Keratinocyte (primary cell): Measurements from ENCODE around the gene NCOA3.

Source experiments
- EZH2 ChIP-seq: IDR thresholded peaks from one replicate; pipeline ENCODE4 v1.6.1; 2012; ENCODE audit warnings: inconsistent platforms, mild to moderate bottlenecking, low read length, moderate library complexity
- TF ChIP-seq, protein P1 (sequence below), 3 experiments: IDR thresholded peaks in 1 of 3; conservative IDR thresholded peaks in 1 of 3; optimal IDR thresholded peaks in 1 of 3; 2 replicates in 2 of 3; 3 replicates in 1 of 3; pipeline versions ENCODE3 to v1.5.1; 2011; ENCODE audit warnings: low read length in 3 of 3, mild to moderate bottlenecking in 3 of 3, moderate library complexity in 2 of 3, control low read depth in 1 of 3, inconsistent platforms in 1 of 3; ENCODE audit not compliant: insufficient read depth in 2 of 3; ENCODE audit errors: extremely low read depth in 1 of 3

DNA sequence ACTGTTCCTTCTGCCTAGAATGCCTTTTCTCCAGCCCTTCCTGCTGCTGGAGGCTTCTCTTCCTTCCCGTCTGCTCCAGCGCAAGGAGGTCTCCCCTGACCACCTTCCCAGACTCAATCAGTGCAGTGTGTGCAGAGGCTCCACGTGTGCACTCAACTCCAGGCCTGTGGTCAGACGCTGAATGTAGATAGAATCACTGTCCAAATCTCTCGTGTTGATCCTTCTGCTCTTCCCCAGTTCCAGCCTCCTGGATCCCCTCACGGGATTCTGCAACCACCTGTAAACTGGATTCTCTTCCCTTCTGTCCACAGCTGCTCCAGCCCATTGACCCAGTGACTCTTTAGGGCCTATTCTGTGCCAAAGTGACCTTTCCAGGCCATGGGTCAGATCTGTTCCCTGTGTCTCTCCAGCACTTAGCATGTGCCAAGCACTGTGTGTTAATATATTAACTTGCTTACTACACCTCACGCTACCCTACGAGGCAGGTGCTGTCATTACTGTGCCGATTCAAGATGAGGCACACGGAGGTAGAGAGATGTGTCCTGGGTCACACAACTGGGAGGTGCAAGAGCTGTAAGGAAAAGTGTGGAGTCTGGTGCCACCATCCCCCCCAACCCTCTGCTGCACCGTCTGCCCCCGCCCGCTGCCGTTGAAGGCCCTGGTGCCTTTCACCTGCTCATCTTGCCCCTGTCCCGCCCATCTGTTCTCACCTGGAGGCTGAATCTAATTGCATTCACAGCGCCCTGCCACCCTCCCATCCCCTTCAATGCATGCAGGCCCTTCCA, 171.4 kb downstream of the NCOA3 start:
- TF ChIP-seq, protein P1, sequence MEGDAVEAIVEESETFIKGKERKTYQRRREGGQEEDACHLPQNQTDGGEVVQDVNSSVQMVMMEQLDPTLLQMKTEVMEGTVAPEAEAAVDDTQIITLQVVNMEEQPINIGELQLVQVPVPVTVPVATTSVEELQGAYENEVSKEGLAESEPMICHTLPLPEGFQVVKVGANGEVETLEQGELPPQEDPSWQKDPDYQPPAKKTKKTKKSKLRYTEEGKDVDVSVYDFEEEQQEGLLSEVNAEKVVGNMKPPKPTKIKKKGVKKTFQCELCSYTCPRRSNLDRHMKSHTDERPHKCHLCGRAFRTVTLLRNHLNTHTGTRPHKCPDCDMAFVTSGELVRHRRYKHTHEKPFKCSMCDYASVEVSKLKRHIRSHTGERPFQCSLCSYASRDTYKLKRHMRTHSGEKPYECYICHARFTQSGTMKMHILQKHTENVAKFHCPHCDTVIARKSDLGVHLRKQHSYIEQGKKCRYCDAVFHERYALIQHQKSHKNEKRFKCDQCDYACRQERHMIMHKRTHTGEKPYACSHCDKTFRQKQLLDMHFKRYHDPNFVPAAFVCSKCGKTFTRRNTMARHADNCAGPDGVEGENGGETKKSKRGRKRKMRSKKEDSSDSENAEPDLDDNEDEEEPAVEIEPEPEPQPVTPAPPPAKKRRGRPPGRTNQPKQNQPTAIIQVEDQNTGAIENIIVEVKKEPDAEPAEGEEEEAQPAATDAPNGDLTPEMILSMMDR (optimal IDR thresholded peaks at IDR 0.05 in 1 of 3, IDR thresholded peaks at IDR 0.05 in 1 of 3, conservative IDR thresholded peaks at IDR 0.05 in 1 of 3; ENCODE audit: extremely low read depth in 1 of 3, insufficient read depth in 2 of 3, low read length in 3 of 3), result no peak
- TF ChIP-seq EZH2, result no peak
